AG08395 (cell line): Measurements from ENCODE around the gene KCNN1.
"Not testable (repeated sequence)": the region's sequence is repeated elsewhere in the genome, so short reads cannot be mapped to it uniquely, and the experiment has no call there.

Experiments
- DNase-seq: peaks from one replicate; pipeline ENCODE4 v3.0.0; 2012; ENCODE audit warnings: mixed read lengths, low spot score

The KCNN1 gene

GRCh38 chr19:17969096-17969792 is 2.3 kb downstream of the KCNN1 start:
- DNase-seq: no peak

GRCh38 chr19:17972230-17972629 is 5.3 kb downstream of the KCNN1 start:
- no peak for DNase-seq

- DNase-seq: no peak
Observed at GRCh38 chr19:17973759-17974158, 6.9 kb downstream of the KCNN1 start.

- DNase-seq: no peak
Observed at GRCh38 chr19:17974551-17974950, 7.6 kb downstream of the KCNN1 start.

- DNase-seq: no peak
Observed at GRCh38 chr19:17975032-17975431, 8.1 kb downstream of the KCNN1 start.

- DNase-seq: no peak
Observed at GRCh38 chr19:17977021-17977420, 10.1 kb downstream of the KCNN1 start.

- no peak for DNase-seq
Observed at GRCh38 chr19:17977488-17977887, 10.6 kb downstream of the KCNN1 start.

GRCh38 chr19:17981611-17982010 is 14.7 kb downstream of the KCNN1 start:
- no peak for DNase-seq

GRCh38 chr19:17982430-17982829 is 15.5 kb downstream of the KCNN1 start:
- no peak for DNase-seq

- no peak for DNase-seq
Observed at GRCh38 chr19:17985037-17985818, 18.3 kb downstream of the KCNN1 start.

GRCh38 chr19:17986569-17986968 is 19.7 kb downstream of the KCNN1 start:
- DNase-seq: not testable (repeated sequence)

GRCh38 chr19:17988161-17988560 is 21.3 kb downstream of the KCNN1 start:
- no peak for DNase-seq

- no peak for DNase-seq
Observed at GRCh38 chr19:17989425-17990094, 22.7 kb downstream of the KCNN1 start.

GRCh38 chr19:17993076-17993813 is 26.3 kb downstream of the KCNN1 start:
- DNase-seq: no peak

GRCh38 chr19:17996826-17997316 is 30.0 kb downstream of the KCNN1 start:
- peak; percentile 91 for DNase-seq

GRCh38 chr19:17997969-17998826 is 31.3 kb downstream of the KCNN1 start:
- DNase-seq: no peak

- no peak for DNase-seq
Observed at GRCh38 chr19:17998827-17999150, 31.9 kb downstream of the KCNN1 start.

GRCh38 chr19:17999684-18000479 is 33.0 kb downstream of the KCNN1 start:
- DNase-seq: no peak

- no peak for DNase-seq
Observed at GRCh38 chr19:18000480-18000914, 33.6 kb downstream of the KCNN1 start.
